NCI-H345 (cell line): ENCODE data around the gene TMEM92.
A peak's percentile ranks its signal among the peaks of the same experiment; 100 is the strongest.

Source experiments
- DNase-seq: peaks from one replicate; lab custom pipeline; 2025; lab: John Stamatoyannopoulos, UW

Gene TMEM92

DNA sequence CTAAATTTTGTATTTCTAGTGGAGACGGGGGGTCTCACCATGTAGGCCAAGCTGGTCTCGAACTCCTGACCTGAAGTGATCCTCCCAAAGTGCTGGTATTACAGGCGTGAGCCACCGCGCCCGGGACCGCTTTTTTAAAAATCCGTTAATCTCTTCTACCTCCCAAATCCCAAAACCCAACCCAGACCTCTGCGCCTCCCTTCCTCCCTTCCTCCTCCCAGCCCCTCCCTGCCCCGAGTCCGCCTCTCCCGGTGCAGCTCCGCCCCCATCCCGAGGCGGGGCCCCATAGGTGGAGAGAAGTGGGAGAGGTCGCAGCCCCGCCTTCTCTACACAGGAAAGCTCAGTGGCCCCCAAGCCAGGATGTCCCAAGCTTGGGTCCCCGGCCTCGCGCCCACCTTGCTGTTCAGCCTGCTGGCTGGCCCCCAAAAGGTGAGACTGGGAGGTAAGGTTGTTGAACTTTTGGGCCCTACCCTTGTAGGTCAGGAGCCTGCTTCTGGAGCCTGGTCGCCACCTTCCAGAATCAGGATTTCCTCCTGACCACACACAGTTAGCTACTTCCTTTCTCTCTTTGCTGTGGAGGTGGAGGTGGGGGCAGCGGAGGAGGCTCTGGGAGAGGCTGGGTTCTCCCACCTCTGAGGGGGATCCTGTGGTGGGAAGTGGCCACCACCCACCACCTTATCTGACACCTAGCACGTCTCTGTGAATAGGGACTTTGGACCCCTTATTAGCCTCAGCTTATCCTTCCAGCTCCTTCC lies at the start of gene TMEM92:
TMEM92 (plus strand) TSS at position 325 of the 755 bp plus-strand sequence; CDS start at position 361, 36 bp downstream.
- DNase-seq, result peak; percentile 36

- no peak for DNase-seq
These were observed 48.5 kb upstream of the TMEM92 start for GRCh38 chr17:50225701-50226240.

DNA sequence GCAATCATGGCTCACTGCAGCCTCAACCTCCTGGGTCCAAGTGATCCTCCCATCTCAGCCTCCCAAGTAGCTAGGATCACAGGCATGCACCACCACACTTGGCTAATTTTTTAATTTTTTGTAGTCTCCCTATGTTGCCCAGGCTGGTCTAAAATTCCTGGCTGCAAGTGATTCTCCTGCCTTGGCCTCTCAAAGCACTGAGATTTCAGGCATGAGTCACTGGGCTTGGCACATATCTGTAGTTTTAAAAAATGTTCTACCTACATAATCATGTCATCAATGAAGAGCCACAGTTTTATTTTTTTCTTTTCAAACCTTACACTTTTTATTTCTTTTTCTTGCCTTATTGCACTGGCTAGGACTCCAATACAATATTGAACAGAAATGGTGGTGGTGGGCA lies 39.7 kb upstream of the TMEM92 start:
- no peak for DNase-seq

DNA sequence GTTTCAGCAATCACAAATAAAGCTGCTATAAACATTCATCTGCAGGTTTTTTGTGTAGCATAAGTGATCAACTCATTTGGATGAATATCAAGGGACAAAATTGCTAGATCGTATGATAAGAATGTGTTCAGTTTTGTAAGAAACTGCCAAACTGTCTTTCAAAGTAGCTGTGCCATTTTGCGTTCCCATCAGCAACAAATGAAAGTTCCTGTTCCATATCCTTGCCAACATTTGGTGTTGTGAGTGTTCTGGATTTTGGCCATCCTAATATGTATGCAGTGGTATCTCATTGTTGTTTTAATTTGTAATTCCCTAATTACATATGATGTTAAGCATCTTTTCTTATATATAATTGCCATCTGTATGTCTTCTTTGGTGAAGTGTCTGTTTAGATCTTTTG lies 36.4 kb upstream of the TMEM92 start:
- DNase-seq, result no peak

DNA sequence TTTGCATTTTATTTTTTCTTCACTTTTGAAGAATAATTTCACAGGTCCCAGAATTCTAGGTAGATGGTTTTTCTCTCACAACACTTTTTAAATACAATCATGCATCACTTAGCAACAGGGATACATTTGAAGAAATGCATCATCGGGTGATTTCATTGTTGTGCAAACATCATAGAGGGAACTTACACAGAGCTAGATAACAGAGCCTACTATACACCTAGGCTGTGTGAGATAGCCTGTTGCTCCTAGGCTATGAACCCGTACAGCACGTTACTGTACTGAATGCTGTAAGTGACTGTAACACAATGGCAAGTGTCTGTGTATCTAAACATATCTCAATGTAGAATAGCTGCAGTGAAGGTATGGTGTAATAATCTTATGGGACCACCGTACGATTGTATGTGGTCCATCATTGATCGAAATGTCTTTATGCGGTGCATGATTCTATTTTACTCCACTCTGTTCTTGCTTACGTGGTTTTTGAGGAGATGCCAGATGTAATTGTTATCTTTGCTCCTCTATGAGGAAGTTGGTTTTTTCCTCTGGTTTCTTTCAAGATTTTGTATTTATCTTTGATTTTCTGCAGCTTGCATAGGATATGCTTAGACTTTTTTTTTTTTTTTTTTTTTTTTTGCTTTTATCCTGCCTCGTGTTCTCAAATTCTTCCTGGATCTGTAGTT lies 35.5 kb upstream of the TMEM92 start:
- no peak for DNase-seq

- no peak for DNase-seq
These were observed 34.3 kb upstream of the TMEM92 start for GRCh38 chr17:50239937-50240336.

DNA sequence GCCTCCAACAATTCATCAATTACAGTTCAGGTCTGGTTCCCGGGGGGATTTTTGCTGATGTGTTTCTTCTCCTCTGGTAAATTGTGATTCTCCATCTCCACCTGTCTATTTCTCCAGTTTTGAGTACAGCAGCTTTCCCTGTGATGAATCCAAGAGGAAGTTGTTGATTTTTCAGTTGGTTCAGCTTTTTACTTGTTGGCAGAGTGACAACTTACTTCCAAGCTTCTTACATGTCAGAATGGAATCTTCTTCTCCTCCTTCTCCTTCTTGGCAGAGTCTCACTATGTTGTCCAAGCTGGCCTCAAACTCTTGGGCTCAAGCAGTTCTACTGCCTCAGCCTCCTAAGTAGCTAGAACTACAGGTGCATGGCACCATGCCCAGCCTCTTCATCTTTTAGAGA lies 33.4 kb upstream of the TMEM92 start:
- no peak for DNase-seq

DNA sequence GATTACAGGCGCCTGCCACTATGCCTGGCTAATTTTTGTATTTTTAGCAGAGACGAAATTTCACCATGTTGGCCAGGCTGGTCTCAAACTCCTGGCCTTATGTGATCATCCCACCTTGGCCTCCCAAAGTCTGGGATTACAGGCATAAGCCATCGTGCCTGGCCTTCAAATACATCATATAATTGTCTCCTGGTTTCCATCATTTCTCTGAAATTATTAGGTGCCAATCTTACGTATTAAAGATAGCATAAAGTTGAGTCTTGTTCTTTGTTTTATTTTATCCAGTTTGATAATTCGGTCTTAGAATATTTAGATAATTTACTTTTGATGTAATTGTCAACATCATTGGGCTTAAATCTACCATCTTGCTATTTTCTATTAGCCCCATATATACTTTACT lies 32.8 kb upstream of the TMEM92 start:
- no peak for DNase-seq

GRCh38 chr17:50244771-50245170 lies 29.5 kb upstream of the TMEM92 start:
- no peak for DNase-seq

DNA sequence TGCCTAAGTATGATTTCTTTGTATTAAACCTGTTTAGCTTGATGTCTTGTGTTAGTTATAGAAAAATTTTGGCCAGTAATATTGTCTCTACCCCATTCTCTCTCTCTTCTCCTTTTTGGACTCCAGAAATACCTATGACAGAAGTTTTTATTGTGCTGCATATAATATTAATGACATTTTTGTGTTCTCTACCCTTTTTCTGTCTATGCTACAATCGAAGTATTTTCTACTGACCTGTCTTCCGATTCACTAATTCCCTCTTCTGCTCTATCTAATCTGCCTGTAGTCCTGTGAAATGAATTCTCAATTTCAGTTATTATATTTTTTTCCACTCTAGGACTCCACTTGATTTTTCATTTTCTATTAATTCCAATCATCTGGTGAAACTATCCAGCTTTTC lies 26.0 kb upstream of the TMEM92 start:
- no peak for DNase-seq

DNA sequence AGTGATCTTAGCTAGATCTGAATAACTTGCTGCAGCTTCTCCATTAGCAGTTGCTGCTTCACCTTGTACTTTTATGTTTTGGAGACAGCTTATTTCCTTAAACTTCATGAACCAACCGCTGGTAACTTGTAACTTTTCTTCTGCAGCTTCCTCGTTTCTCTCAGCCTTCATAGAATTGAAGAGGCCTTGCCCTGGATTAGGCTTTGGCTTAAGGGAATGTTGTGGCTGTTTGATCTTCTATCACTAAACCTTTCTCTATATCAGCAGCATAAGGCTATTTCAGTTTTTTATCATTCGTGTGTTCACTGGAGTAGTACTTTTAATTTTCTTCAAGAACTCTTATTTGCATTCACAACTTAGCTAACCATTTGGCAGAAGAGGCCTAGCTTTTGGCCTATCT lies 21.5 kb upstream of the TMEM92 start:
- DNase-seq, result no peak

- DNase-seq, result no peak
These were observed 18.3 kb upstream of the TMEM92 start for GRCh38 chr17:50255766-50256635.

DNA sequence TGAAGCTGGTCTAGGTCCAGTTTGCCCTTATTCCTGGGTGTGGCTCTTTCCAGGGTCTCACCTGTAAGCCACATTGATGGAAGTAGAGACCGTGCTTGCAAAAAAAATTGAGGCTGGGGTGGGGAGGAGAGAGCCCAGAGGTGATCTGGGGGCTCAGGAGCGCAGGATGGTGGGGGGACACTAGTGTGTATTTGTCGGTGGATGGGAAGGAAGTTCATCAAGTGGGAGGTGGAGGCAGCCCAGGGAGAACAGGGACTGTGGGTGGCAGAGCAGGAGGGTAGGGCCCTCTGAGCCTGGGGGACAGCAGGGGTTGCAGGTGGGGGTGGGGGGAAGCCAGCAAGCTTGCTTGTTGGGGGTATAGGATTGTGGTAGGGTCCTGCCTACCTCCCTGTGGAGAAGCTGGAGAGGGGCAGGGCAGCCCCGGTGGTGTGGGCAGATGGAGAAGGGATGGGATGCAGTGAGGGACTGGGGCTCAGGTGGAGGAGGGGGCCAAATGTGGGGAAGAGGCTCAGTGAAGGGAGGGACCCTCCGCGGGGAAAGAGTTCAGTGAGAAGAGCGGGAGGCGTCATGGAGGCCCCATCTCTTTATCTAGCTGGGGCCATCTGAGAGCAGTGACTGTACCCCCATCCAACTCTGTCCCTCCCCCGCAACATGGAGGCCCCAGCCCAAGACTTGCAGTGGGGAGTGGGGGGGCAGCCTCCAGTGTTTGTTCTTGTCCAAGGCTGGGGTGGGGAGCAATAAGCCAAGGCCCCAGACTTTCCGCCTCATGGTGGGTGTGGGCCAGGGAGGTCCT lies 17.2 kb upstream of the TMEM92 start:
- no peak for DNase-seq

DNA sequence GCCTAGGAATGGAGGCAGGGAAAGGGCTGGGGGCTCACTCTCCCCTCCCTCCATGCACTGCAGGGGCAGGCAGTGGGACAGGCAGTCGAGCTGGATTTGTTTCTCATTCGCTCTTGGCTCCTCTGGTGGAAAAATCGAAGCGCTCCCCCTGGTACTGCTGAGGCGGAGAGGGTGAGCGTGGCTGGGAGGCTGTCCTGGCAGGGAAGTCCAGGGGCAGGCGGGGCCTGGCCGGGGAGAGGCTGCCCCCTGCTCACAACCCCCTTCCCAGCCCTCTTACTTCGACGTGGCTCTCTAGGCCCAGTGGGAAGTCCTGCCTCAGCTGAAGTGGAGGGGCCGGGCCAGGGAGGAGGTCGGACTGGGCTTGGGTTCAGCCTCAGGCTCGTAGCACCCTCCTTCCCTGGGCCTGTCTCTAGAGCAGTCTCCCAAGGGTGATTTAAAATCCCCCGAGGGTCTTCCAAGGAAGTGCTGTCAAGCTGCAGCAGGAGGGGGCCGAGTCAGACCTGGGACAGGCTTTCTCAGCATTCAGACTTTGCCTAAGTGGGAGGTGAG lies 16.5 kb upstream of the TMEM92 start:
- DNase-seq, result no peak

GRCh38 chr17:50258647-50259476 lies 15.4 kb upstream of the TMEM92 start:
- no peak for DNase-seq

DNA sequence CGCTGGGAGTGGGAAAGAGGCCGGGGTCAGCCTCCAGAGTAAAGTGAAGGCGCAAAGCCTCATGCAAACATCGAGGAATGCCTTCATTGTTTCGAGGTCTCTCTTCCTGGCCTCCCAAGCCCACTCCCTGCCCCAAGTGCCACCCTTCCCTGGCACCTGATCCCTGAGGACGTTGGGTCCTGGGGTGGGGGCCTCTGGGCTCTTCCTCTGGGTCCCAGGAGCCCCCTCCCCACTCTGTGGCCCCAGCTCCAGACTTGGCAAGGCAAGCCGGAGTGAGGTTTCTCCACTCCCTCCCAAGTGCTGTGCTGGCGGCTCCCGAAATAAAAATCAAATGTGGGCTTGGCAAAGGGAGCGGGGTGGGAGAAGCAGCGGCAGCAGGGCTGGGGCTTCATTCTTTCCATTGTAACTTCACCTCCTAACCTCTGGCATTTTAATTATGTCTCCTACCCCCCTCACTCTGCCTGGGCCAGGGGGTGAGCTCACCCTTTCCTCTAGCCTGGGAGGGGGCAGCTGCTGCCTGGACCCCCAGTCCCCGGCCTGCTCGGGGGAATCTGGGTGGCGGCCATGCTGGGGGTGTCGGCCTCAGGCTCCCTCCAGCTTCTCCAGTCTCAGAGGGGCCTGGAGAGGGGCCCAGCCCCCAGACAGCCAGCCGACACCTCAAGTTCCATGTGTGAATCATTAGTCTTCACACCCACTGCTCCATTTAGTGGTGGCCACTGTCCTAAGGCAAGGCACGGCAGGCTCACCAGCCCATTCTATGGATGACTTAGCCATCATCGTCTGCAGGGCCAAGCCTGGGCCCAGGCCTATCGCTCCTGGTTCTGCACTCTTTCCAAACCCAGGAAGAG lies 14.6 kb upstream of the TMEM92 start:
- DNase-seq, result no peak

DNA sequence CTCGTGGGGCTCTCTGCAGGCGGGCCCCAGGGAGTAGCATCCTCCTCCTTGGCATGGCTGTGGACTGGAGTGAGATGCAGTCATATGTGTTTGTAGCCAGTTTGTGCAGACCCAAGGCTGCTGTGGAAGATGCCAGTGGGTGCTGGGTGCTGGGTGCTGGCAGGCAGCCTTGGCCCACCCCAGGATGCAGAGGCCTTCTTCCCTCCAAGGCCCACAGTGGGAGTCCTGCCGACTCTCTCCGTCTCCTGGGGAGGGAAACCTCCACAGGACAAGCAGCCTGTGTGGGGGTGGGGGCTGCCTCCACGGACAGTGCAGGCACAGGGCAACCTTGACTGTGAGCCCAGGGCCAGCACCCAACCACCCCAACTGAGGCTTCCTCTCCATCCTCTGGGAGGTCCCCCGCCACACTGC lies 13.8 kb upstream of the TMEM92 start:
- DNase-seq, result no peak

- no peak for DNase-seq
These were observed 13.0 kb upstream of the TMEM92 start for GRCh38 chr17:50261051-50261915.
